ENCODE results near the gene B3GNT2.

Gene B3GNT2

GRCh38 chr2:62250239-62250638 is 54.3 kb downstream of the B3GNT2 start:
- Histone ChIP-seq H3K27ac (replicated peaks) (no peak overlapping the region), H3K27me3 (ENCODE audit: insufficient read depth, poor library complexity, severe bottlenecking) (no peaks in the 10 kb centered on the region), H3K4me3 (replicated peaks; ENCODE audit: insufficient read depth, low read length) (no peak overlapping the region)
- no peak for TF ChIP-seq GABPA (IDR thresholded peaks at IDR 0.05; ENCODE audit: low read depth)
- no peak for TF ChIP-seq POLR2AphosphoS5 (IDR thresholded peaks at IDR 0.05; ENCODE audit: low read depth)
- no peak for TF ChIP-seq REST (IDR thresholded peaks at IDR 0.05; ENCODE audit: insufficient replicate concordance, low read depth)
- no peak for TF ChIP-seq CTCF (IDR thresholded peaks at IDR 0.05; ENCODE audit: insufficient read depth, low read length)
- TF ChIP-seq SPI1 (IDR thresholded peaks at IDR 0.05; ENCODE audit: borderline replicate concordance, low read depth), result no peak
- DNase-seq (ENCODE audit: low read depth in 1 of 2, low spot score in 1 of 2), result no peak

DNA sequence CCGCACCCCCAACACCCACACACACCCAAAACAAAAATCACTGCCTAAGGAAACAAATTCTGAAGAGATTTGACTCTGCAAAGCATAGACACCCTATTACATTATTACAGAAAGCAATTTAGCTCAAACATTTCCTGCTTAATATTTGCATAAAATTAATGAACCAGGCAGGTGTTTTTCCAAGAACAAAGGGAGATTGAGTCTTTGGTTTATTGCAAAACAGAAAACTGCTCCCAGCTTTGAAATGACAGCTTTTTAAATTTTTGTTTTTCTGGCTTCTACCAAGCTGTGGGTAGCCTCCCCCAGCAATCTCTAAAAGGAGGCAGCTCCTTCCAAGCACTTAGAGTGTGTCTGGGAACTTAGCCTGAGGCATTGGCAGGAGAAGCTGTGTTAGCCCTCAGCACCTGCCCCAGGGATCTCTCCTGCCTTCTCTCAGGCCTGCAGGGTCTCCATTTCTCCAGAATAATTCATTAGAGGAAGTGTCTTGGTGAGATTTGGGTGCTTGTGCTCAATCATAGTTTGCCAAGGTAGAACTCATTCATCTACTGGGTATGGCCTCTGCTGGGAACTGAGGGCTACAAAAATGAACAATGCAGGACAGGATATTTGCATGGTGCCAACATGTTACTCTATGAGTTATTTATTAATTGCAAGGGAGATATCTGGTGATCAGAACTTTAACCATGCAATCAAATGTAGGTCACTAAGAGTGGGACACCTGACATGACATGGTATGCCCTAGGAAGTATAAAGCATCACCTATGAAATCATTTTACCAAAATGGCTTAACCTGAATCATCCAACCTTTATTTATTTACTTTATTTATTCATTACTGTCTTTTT is 58.7 kb downstream of the B3GNT2 start:
- no peak overlapping the region for H3K27ac ChIP-seq (replicated peaks)
- no peak for TF ChIP-seq CTCF (IDR thresholded peaks at IDR 0.05; ENCODE audit: insufficient read depth, low read length)
- TF ChIP-seq REST (IDR thresholded peaks at IDR 0.05; ENCODE audit: insufficient replicate concordance, low read depth), result no peak
- TF ChIP-seq GABPA (IDR thresholded peaks at IDR 0.05; ENCODE audit: low read depth), result no peak
- no peak for TF ChIP-seq SPI1 (IDR thresholded peaks at IDR 0.05; ENCODE audit: borderline replicate concordance, low read depth)
- no peak for TF ChIP-seq POLR2AphosphoS5 (IDR thresholded peaks at IDR 0.05; ENCODE audit: low read depth)
- H3K4me3 ChIP-seq (replicated peaks; ENCODE audit: insufficient read depth, low read length), result no peak overlapping the region
- DNase-seq (ENCODE audit: low read depth in 1 of 2, low spot score in 1 of 2), result no peak
- no peaks in the 10 kb centered on the region for H3K27me3 ChIP-seq (ENCODE audit: insufficient read depth, poor library complexity, severe bottlenecking)

DNA sequence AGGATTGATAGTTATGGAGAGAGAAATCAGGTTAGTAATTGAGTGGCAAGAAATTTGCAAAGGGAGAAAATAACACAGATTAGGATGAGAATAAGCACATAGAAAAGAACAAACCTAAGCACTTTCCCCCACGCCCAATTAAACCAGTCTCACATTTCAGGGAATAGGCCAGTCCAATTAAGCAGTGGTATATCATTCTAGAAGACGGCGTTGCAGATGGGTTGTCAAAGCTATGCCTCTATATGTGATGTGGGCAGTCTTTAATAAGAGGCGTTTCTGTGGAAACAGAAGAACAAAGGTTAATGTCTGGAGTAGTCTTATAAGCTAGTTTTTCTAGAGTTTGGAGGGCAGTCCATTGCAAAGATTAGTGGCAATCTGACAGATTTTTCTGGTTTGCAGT is 61.6 kb downstream of the B3GNT2 start:
- H3K27ac ChIP-seq (replicated peaks), result no peak overlapping the region
- H3K27me3 ChIP-seq (ENCODE audit: insufficient read depth, poor library complexity, severe bottlenecking), result no peaks in the 10 kb centered on the region
- DNase-seq (ENCODE audit: low read depth in 1 of 2, low spot score in 1 of 2), result no peak
- no peak for TF ChIP-seq GABPA (IDR thresholded peaks at IDR 0.05; ENCODE audit: low read depth)
- no peak for TF ChIP-seq SPI1 (IDR thresholded peaks at IDR 0.05; ENCODE audit: borderline replicate concordance, low read depth)
- no peak for TF ChIP-seq POLR2AphosphoS5 (IDR thresholded peaks at IDR 0.05; ENCODE audit: low read depth)
- no peak for TF ChIP-seq REST (IDR thresholded peaks at IDR 0.05; ENCODE audit: insufficient replicate concordance, low read depth)
- TF ChIP-seq CTCF (IDR thresholded peaks at IDR 0.05; ENCODE audit: insufficient read depth, low read length), result no peak
- no peak overlapping the region for H3K4me3 ChIP-seq (replicated peaks; ENCODE audit: insufficient read depth, low read length)
